Right atrium auricular region (tissue), 2 donors: ENCODE data around the gene HES3. TPM values are rescaled to one million over a fixed set of nuclear protein-coding genes. Genes with fewer than 3 reads are reported as not detected.

Experiments used
- DNase-seq: peaks from one replicate; pipeline ENCODE4 v3.0.0-alpha.2; 2019; ENCODE audit warnings: low spot score
- H3K27ac ChIP-seq, 2 donors: fragments of 200-600 bp; sonication (generic); 1 replicate in 1 of 2; 2 replicates in 1 of 2; pipeline ENCODE4 v1.5.1; 2016 to 2019
- H3K27me3 ChIP-seq, 2 donors: fragments of 200-600 bp; sonication (generic); one replicate each; pipeline versions ENCODE4 v1.5.1 to v1.6.0; 2017 to 2019
- H3K36me3 ChIP-seq: fragments of 200-600 bp; sonication (generic); one replicate; pipeline ENCODE4 v1.5.1; 2016
- H3K4me1 ChIP-seq, 2 donors: fragments of 200-600 bp; sonication (generic); one replicate each; pipeline versions ENCODE4 v1.5.1 to v1.6.0; 2017 to 2019
- H3K4me3 ChIP-seq, 2 donors: fragments of 200-600 bp; sonication (generic); 1 replicate in 1 of 2; 2 replicates in 1 of 2; pipeline ENCODE4 v1.5.1; 2017 to 2019; ENCODE audit warnings: mild to moderate bottlenecking in 1 of 2, moderate library complexity in 1 of 2
- H3K9me3 ChIP-seq, 2 donors: fragments of 200-600 bp; sonication (generic); one replicate each; pipeline ENCODE4 v1.5.1; 2019
- total RNA-seq, 2 donors: library from RNA; depleted of rRNA; stranded (reverse); fragments of >200 nt; gene quantifications; one replicate each; pipeline ENCODE4 v1.1.0, GENCODE V29; 2016
- TF ChIP-seq, protein P1 (sequence below), 2 donors: fragments of 200-600 bp; sonication (generic); IDR thresholded peaks; one replicate each; pipeline ENCODE4 v1.5.1; 2019; ENCODE audit warnings: antibody characterized with exemption in 2 of 2

HES3 gene
- total RNA-seq, 2 donors from 2014 or later: not detected

DNA sequence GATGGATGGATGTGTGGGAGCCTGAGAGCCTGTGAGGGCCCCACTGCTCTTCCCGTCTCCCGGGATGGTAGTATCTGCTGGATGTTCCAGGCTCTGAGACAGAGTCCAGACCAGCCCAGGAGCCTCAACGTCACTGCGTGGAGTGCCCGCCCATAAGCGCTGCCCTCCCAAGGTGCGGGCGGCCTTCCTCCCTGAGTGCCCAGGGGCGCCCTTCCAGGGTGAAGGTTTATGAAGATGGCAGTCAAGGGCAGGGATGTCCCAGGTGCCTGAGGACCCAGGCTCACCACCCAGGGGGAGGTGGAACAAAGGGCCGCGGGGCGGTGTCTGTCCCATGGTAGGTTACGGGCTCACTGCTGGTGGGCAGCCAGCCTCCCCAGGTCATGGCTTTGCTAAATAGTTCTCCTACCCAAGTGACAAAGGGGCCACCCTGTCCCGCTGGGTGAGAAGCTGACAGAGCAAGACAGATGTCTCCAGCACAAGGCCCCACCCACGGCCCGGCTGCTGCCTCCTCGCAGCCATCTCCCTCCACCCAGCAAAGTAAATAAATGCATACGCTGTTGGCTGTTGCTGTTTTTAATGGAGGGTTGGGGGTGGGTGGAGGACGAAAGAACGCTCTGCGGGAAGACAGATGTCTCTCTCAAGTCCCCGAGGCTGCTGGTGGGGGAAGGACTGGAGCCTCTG, 25.9 kb downstream of the HES3 start:
- no peaks in the 10 kb centered on the region for H3K36me3 ChIP-seq
- no peaks in the 10 kb centered on the region for H3K4me1 ChIP-seq
- no peaks in the 10 kb centered on the region for H3K9me3 ChIP-seq
- TF ChIP-seq, protein P1, sequence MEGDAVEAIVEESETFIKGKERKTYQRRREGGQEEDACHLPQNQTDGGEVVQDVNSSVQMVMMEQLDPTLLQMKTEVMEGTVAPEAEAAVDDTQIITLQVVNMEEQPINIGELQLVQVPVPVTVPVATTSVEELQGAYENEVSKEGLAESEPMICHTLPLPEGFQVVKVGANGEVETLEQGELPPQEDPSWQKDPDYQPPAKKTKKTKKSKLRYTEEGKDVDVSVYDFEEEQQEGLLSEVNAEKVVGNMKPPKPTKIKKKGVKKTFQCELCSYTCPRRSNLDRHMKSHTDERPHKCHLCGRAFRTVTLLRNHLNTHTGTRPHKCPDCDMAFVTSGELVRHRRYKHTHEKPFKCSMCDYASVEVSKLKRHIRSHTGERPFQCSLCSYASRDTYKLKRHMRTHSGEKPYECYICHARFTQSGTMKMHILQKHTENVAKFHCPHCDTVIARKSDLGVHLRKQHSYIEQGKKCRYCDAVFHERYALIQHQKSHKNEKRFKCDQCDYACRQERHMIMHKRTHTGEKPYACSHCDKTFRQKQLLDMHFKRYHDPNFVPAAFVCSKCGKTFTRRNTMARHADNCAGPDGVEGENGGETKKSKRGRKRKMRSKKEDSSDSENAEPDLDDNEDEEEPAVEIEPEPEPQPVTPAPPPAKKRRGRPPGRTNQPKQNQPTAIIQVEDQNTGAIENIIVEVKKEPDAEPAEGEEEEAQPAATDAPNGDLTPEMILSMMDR (IDR thresholded peaks at IDR 0.05): no peak
- H3K27ac ChIP-seq: no peak overlapping the region
- no peak for DNase-seq
- H3K27me3 ChIP-seq: no peaks in the 10 kb centered on the region
- H3K4me3 ChIP-seq: no peak overlapping the region

DNA sequence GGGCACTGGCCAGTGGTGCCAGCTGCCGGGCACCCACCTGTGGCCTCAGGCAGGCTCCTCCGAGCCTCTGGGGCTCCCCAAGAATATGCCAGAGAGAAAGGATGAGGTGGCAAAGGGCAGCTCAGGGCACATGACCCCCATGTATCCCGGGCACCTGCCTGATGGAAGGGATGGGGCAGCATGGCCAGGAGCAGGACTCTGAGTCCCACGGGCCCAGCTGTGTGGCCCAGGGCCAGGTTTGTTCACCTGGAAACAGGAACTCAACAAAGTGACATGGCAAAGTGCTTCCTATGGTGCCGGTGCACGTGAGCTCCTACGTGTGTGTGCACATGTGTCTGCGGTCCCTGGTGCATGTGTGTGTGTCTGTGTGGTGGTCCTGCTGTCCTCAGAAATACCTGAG, 26.4 kb downstream of the HES3 start:
- no peaks in the 10 kb centered on the region for H3K4me1 ChIP-seq
- H3K4me3 ChIP-seq: no peak overlapping the region
- no peaks in the 10 kb centered on the region for H3K9me3 ChIP-seq
- H3K27ac ChIP-seq: no peak overlapping the region
- TF ChIP-seq, protein P1 (IDR thresholded peaks at IDR 0.05): no peak
- H3K27me3 ChIP-seq: no peaks in the 10 kb centered on the region
- DNase-seq: no peak
- no peaks in the 10 kb centered on the region for H3K36me3 ChIP-seq

DNA sequence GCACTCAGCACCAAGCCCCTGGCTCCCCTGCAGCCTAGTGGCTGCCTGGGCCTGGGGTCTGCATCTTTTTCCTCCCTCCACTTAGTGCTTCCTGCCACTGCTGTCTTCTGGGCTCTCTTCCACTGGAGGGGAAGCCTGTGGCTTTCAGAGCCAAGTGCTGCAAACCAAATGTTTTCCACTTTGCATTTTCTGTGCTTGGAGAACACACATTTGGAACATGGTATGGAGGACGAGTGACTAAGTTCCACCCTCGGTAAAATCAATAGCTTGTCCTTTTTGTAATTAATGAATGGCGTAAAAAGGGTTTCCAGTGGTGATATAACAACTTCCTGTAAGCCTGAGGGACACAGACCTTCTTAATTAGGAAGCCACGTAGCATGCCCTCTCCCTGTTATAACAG, 27.0 kb downstream of the HES3 start:
- no peak overlapping the region for H3K4me3 ChIP-seq
- DNase-seq: no peak
- TF ChIP-seq, protein P1 (IDR thresholded peaks at IDR 0.05): no peak
- no peak overlapping the region for H3K27ac ChIP-seq
- H3K27me3 ChIP-seq: no peaks in the 10 kb centered on the region
- H3K36me3 ChIP-seq: no peaks in the 10 kb centered on the region
- peaks cover 0 to 5% of the 10 kb centered on the region in 2 donors for H3K4me1 ChIP-seq
- H3K9me3 ChIP-seq: no peaks in the 10 kb centered on the region

DNA sequence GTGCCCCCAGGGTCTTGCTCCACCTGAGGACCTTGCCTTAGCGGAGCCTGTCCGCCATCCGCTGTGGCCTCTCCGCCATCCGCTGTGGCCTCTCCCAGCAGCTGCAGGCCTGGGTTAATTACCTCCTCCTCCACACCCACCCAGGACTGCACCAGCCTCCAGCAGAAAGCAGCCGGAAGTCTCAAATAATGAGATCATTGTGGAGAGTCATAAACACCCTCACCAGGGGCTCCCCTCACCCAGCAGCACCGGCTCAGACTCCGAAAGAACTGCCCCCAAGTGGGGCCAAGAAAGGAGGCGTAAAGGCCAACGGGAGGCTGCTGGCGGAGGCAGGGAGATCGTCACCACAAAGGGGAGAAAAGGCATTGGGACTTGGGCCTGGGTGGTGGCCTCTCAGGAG, 27.6 kb downstream of the HES3 start:
- no peaks in the 10 kb centered on the region for H3K36me3 ChIP-seq
- H3K27ac ChIP-seq: no peak overlapping the region
- no peaks in the 10 kb centered on the region for H3K27me3 ChIP-seq
- no peak for DNase-seq
- H3K4me1 ChIP-seq: peaks cover 0 to 10% of the 10 kb centered on the region in 2 donors
- TF ChIP-seq, protein P1 (IDR thresholded peaks at IDR 0.05): no peak
- no peak overlapping the region for H3K4me3 ChIP-seq
- no peaks in the 10 kb centered on the region for H3K9me3 ChIP-seq

DNA sequence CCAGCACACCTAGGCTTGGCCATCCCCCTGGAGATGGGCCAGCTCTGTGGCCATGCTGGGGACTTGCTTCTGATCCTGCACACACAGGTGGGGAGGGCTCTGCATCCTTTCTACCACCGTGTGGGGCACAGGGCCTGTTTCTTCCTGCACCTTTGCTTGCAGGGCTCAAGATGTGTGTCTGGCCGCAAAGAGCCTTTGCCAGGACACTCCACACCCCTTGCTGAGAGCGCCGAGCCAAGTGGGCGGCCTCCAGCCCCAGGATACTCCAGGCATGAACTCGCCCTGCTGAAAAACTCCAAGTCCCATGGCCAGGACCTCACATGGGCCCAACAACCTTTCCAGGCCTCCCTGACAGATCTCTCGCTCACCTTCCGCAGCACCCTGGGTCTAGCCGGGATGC, 28.5 kb downstream of the HES3 start:
- peaks cover 0 to 16% of the 10 kb centered on the region in 2 donors for H3K4me1 ChIP-seq
- DNase-seq: no peak
- H3K4me3 ChIP-seq: no peak overlapping the region
- H3K9me3 ChIP-seq: no peaks in the 10 kb centered on the region
- no peaks in the 10 kb centered on the region for H3K27me3 ChIP-seq
- TF ChIP-seq, protein P1 (IDR thresholded peaks at IDR 0.05): no peak
- H3K27ac ChIP-seq: no peak overlapping the region
- no peaks in the 10 kb centered on the region for H3K36me3 ChIP-seq

DNA sequence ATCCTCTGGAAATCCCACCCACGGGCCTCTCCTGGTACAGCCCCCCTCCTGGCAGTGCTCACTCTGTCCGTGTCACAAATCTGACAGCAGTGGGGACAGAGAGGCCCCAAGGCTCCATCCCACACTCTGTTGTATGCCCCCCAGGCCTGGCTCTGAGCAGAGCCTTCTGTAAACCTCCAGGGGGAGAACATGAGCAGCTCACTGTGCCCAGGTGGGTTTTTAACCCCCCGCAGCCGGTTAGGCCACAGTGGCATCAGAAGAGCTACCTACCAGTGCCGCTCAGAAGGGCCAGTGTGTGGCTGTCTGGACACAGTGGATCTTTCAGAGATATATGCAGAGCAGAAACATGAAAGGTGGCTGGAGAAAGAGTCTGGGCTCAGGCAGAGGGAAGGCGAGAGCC, 28.9 kb downstream of the HES3 start:
- Histone ChIP-seq H3K4me1 (peaks cover 0 to 16% of the 10 kb centered on the region in 2 donors), H3K27ac (no peak overlapping the region), H3K4me3 (no peak overlapping the region), H3K9me3 (no peaks in the 10 kb centered on the region), H3K36me3 (no peaks in the 10 kb centered on the region), H3K27me3 (no peaks in the 10 kb centered on the region)
- TF ChIP-seq, protein P1 (IDR thresholded peaks at IDR 0.05): no peak
- DNase-seq: no peak
